DMS114 treated with DMSO at 0.1 percent for 48 hours (cell line): ENCODE measurements around the gene DUSP10.
A peak's percentile ranks its signal among the peaks of the same experiment; 100 is the strongest.

Source experiments
- DNase-seq: peaks from one replicate; lab custom pipeline; 2025; ENCODE audit not compliant: unreplicated experiment; lab: John Stamatoyannopoulos, UW

The DUSP10 gene

GRCh38 chr1:221741703-221742554 lies at the start of gene DUSP10:
Gene DUSP10 (minus strand): TSS chr1:221742089. CDS start chr1:221739744, 2,345 bp downstream.
- DNase-seq, result peak; percentile 94

GRCh38 chr1:221788466-221788865 lies 46.6 kb upstream of the DUSP10 start:
- DNase-seq, result no peak

GRCh38 chr1:221786647-221787046 lies 44.8 kb upstream of the DUSP10 start:
- DNase-seq, result no peak

GRCh38 chr1:221783936-221784335 lies 42.0 kb upstream of the DUSP10 start:
- DNase-seq, result no peak

GRCh38 chr1:221783437-221783836 lies 41.5 kb upstream of the DUSP10 start:
- no peak for DNase-seq

- no peak for DNase-seq
These were observed 41.1 kb upstream of the DUSP10 start for GRCh38 chr1:221782970-221783369.

GRCh38 chr1:221782477-221782876 lies 40.6 kb upstream of the DUSP10 start:
- no peak for DNase-seq

GRCh38 chr1:221781102-221781755 lies 39.3 kb upstream of the DUSP10 start:
- DNase-seq, result no peak

- no peak for DNase-seq
These were observed 38.3 kb upstream of the DUSP10 start for GRCh38 chr1:221780175-221780574.

GRCh38 chr1:221779771-221780170 lies 37.9 kb upstream of the DUSP10 start:
- DNase-seq, result no peak

GRCh38 chr1:221778535-221779142 lies 36.8 kb upstream of the DUSP10 start:
- no peak for DNase-seq

GRCh38 chr1:221778125-221778524 lies 36.2 kb upstream of the DUSP10 start:
- no peak for DNase-seq

- DNase-seq, result no peak
These were observed 35.7 kb upstream of the DUSP10 start for GRCh38 chr1:221777431-221778072.

GRCh38 chr1:221776495-221777301 lies 34.8 kb upstream of the DUSP10 start:
- DNase-seq, result no peak

GRCh38 chr1:221775206-221775605 lies 33.3 kb upstream of the DUSP10 start:
- DNase-seq, result no peak

- no peak for DNase-seq
These were observed 32.4 kb upstream of the DUSP10 start for GRCh38 chr1:221774054-221774842.

- DNase-seq, result no peak
These were observed 31.5 kb upstream of the DUSP10 start for GRCh38 chr1:221773383-221773782.

GRCh38 chr1:221772117-221772516 lies 30.2 kb upstream of the DUSP10 start:
- no peak for DNase-seq

GRCh38 chr1:221768444-221769066 lies 26.7 kb upstream of the DUSP10 start:
- no peak for DNase-seq
